ENCODE data around the gene FUS. TPM values are rescaled to one million over a fixed set of nuclear protein-coding genes. Genes with fewer than 3 reads are reported as not detected.

The FUS gene
- total and polyA plus RNA-seq, 2 experiments from 2014 or later: 247 to 528 TPM

GRCh38 chr16:31225193-31225592, 45.3 kb downstream of the FUS start:
- DNase-seq (ENCODE audit: low spot score) (no peak), ATAC-seq (no peak)
- Histone ChIP-seq H3K4me2 (no peak overlapping the region), H3K4me3 (no peak overlapping the region), H3K27ac (ENCODE audit: low read depth) (no peak overlapping the region), H3K4me1 (ENCODE audit: insufficient read depth) (no peaks in the 10 kb centered on the region), H4K20me1 (replicated peaks; ENCODE audit: insufficient read depth) (no peaks in the 10 kb centered on the region), H3K9me2 (ENCODE audit: insufficient read depth) (no peaks in the 10 kb centered on the region), H3K79me2 (replicated peaks; ENCODE audit: insufficient read depth) (no peaks in the 10 kb centered on the region), H2AFZ (no peak overlapping the region), H3F3A (replicated peaks; ENCODE audit: low read depth) (no peaks in the 10 kb centered on the region), H3K27me3 (ENCODE audit: insufficient read depth) (no peaks in the 10 kb centered on the region), H3K36me3 (ENCODE audit: insufficient read depth) (no peaks in the 10 kb centered on the region)
- TF ChIP-seq ZNF114 (CRISPR knock-in tag; IDR thresholded peaks at IDR 0.05) (no peak), STAT1 (IDR thresholded peaks at IDR 0.05; ENCODE audit: unreplicated experiment) (no peak)
- Mint-ChIP-seq H3K4me1 (peaks cover 3% of the 10 kb centered on the region; the same call in 1 of the 3 replicates), H3K36me3 (ENCODE audit: low read depth) (no peaks in the 10 kb centered on the region), H3K27ac (no peak overlapping the region), H3K9me3 (peaks cover 3% of the 10 kb centered on the region), H3K4me3 (no peak overlapping the region), H3K27me3 (ENCODE audit: insufficient read depth, low read depth, poor library complexity) (peaks cover 14% of the 10 kb centered on the region)

- H3K4me1 Mint-ChIP-seq: peaks cover 3% of the 10 kb centered on the region; the same call in 1 of the 3 replicates
- peaks cover 21% of the 10 kb centered on the region for H3K9me3 Mint-ChIP-seq
- H3K27ac ChIP-seq (ENCODE audit: low read depth): no peak overlapping the region
- no peak for DNase-seq (ENCODE audit: low spot score)
- H3K36me3 Mint-ChIP-seq (ENCODE audit: low read depth): peaks cover 6% of the 10 kb centered on the region
- H3K79me2 ChIP-seq (replicated peaks; ENCODE audit: insufficient read depth): no peaks in the 10 kb centered on the region
- no peak overlapping the region for H3K27ac Mint-ChIP-seq
- H3F3A ChIP-seq (replicated peaks; ENCODE audit: low read depth): no peaks in the 10 kb centered on the region
- no peak overlapping the region for H2AFZ ChIP-seq
- no peaks in the 10 kb centered on the region for H3K4me1 ChIP-seq (ENCODE audit: insufficient read depth)
- ATAC-seq: no peak
- peaks cover 15% of the 10 kb centered on the region for H3K27me3 Mint-ChIP-seq (ENCODE audit: insufficient read depth, low read depth, poor library complexity)
- no peaks in the 10 kb centered on the region for H3K27me3 ChIP-seq (ENCODE audit: insufficient read depth)
- no peaks in the 10 kb centered on the region for H3K36me3 ChIP-seq (ENCODE audit: insufficient read depth)
- H4K20me1 ChIP-seq (replicated peaks; ENCODE audit: insufficient read depth): no peaks in the 10 kb centered on the region
- no peak overlapping the region for H3K4me3 Mint-ChIP-seq
- H3K4me2 ChIP-seq: no peak overlapping the region
- H3K4me3 ChIP-seq: no peak overlapping the region
- no peaks in the 10 kb centered on the region for H3K9me2 ChIP-seq (ENCODE audit: insufficient read depth)
- no peak for TF ChIP-seq CREB1 (CRISPR knock-in tag; IDR thresholded peaks at IDR 0.05; ENCODE audit: low read depth)
- no peak for TF ChIP-seq STAT1 (IDR thresholded peaks at IDR 0.05; ENCODE audit: unreplicated experiment)
- TF ChIP-seq, protein P1, sequence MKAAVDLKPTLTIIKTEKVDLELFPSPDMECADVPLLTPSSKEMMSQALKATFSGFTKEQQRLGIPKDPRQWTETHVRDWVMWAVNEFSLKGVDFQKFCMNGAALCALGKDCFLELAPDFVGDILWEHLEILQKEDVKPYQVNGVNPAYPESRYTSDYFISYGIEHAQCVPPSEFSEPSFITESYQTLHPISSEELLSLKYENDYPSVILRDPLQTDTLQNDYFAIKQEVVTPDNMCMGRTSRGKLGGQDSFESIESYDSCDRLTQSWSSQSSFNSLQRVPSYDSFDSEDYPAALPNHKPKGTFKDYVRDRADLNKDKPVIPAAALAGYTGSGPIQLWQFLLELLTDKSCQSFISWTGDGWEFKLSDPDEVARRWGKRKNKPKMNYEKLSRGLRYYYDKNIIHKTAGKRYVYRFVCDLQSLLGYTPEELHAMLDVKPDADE (IDR thresholded peaks at IDR 0.05): no peak
- no peak for TF ChIP-seq ZNF462 (CRISPR knock-in tag; IDR thresholded peaks at IDR 0.05)
- TF ChIP-seq EZH2phosphoT487 (IDR thresholded peaks at IDR 0.05; ENCODE audit: unreplicated experiment): no peak
- TF ChIP-seq JUNB (IDR thresholded peaks at IDR 0.05; ENCODE audit: unreplicated experiment): no peak
- no peak for TF ChIP-seq POLR2AphosphoS5 (IDR thresholded peaks at IDR 0.05; ENCODE audit: low read depth)
- TF ChIP-seq, protein P2, sequence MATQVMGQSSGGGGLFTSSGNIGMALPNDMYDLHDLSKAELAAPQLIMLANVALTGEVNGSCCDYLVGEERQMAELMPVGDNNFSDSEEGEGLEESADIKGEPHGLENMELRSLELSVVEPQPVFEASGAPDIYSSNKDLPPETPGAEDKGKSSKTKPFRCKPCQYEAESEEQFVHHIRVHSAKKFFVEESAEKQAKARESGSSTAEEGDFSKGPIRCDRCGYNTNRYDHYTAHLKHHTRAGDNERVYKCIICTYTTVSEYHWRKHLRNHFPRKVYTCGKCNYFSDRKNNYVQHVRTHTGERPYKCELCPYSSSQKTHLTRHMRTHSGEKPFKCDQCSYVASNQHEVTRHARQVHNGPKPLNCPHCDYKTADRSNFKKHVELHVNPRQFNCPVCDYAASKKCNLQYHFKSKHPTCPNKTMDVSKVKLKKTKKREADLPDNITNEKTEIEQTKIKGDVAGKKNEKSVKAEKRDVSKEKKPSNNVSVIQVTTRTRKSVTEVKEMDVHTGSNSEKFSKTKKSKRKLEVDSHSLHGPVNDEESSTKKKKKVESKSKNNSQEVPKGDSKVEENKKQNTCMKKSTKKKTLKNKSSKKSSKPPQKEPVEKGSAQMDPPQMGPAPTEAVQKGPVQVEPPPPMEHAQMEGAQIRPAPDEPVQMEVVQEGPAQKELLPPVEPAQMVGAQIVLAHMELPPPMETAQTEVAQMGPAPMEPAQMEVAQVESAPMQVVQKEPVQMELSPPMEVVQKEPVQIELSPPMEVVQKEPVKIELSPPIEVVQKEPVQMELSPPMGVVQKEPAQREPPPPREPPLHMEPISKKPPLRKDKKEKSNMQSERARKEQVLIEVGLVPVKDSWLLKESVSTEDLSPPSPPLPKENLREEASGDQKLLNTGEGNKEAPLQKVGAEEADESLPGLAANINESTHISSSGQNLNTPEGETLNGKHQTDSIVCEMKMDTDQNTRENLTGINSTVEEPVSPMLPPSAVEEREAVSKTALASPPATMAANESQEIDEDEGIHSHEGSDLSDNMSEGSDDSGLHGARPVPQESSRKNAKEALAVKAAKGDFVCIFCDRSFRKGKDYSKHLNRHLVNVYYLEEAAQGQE (IDR thresholded peaks at IDR 0.05; ENCODE audit: unreplicated experiment): no peak
- TF ChIP-seq ZNF331 (CRISPR knock-in tag; IDR thresholded peaks at IDR 0.05; ENCODE audit: low read depth): no peak
- TF ChIP-seq ZNF114 (CRISPR knock-in tag; IDR thresholded peaks at IDR 0.05): no peak
- TF ChIP-seq EZH2 (IDR thresholded peaks at IDR 0.05; ENCODE audit: low read depth, unreplicated experiment): no peak
- TF ChIP-seq NANOG (IDR thresholded peaks at IDR 0.05; ENCODE audit: borderline replicate concordance): no peak
These were observed 48.3 kb downstream of the FUS start for GRCh38 chr16:31228206-31228605.
